Measurements from ENCODE around the gene SRSF7. TPM values are rescaled to one million over a fixed set of nuclear protein-coding genes. Genes with fewer than 3 reads are reported as not detected.
"Not testable (repeated sequence)": the region's sequence is repeated elsewhere in the genome, so short reads cannot be mapped to it uniquely, and the experiment has no call there.

Gene SRSF7
- total and polyA plus RNA-seq, 2 donors: 115 to 132 TPM

DNA sequence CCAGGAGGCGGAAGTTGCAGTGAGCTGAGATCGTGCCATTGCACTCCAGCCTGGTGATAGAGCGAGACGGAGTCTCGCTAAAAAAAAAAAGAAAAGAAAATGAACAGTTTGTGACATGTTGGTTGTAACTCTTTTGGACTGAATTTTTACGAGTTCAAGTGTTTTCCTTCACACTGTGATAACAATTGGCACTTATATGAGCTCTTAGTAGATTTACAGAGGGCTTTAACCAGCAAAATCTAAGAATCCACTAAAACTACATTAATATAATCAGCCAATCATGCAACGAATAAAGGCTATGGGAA, 24.7 kb upstream of the SRSF7 start:
- DNase-seq (ENCODE audit: extremely low spot score): no peak
- 24% methylated on average over 7 of the region's 7 CpGs for WGBS
- Histone ChIP-seq H3K36me3 (ENCODE audit: insufficient read depth) (peaks cover 3% of the 10 kb centered on the region), H3K27ac (ENCODE audit: low read depth) (no peak overlapping the region), H3K4me1 (ENCODE audit: insufficient read depth) (no peaks in the 10 kb centered on the region), H3K4me3 (ENCODE audit: low read depth, low read length) (no peak overlapping the region)

DNA sequence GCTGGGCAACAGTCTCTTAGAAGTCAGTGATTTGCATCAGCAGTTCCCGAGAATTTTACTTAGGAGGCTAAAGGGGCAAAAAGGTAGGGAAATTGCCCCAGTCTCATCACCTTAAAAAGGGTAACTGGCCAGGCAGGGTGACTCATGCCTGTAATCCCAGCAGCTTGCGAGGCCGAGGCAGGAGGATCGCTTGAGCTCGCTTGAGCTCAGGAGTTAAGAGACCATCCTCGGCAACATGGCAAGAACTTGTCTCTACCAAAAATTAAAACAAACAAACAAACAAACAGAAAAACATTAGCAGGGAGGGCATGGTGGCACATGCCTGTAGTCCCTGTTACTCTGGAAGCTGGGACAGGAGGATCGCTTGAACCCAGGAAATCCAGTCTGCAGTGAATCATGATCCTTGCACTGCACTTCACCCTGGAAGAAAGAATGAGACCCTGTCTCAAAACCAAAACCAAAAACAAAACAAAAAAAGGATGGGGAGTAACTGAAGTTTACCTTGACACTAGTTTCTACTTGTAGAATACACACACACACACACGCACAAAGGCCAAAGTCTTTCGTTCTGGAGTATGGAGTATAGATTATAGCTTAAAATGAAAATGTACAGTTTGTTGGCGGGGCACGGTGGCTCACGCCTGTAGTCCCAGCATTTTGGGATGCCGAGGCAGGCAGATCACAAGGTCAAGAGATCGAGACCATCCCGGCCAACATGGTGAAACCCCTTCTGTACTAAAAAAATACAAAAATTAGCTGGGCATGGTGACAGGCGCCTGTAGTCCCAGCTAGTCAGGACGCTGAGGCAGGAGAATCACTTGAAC, 24.1 kb upstream of the SRSF7 start:
- 80% methylated on average over 17 of the region's 17 CpGs for WGBS
- Histone ChIP-seq H3K27ac (ENCODE audit: low read depth) (no peak overlapping the region), H3K4me1 (ENCODE audit: insufficient read depth) (no peaks in the 10 kb centered on the region), H3K36me3 (ENCODE audit: insufficient read depth) (no peaks in the 10 kb centered on the region), H3K4me3 (ENCODE audit: low read depth, low read length) (no peak overlapping the region)
- no peak for DNase-seq (ENCODE audit: extremely low spot score)

DNA sequence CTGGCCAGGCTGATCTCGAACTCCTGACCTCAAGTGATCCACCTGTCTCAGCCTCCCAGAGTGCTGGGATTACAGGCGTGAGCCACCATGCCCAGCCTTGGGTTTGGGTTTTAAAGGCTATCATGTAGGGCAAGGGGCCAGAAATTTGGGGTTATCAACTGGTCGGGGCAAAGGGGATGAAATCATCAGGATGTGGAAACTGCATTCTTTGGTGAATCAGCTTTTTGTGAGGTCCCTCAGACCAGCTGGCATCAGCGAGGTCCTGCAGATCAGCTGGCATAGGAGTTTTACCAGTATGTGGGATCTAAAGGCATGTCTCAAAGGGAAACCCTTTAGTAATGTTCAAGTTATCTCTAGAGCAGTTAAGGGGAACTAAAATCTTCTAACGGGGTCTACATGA, 20.5 kb upstream of the SRSF7 start:
- no peaks in the 10 kb centered on the region for H3K36me3 ChIP-seq (ENCODE audit: insufficient read depth)
- no peak overlapping the region for H3K27ac ChIP-seq (ENCODE audit: low read depth)
- no peak overlapping the region for H3K4me3 ChIP-seq (ENCODE audit: low read depth, low read length)
- DNase-seq (ENCODE audit: extremely low spot score): no peak
- no peaks in the 10 kb centered on the region for H3K4me1 ChIP-seq (ENCODE audit: insufficient read depth)
- WGBS: 61% methylated on average over 5 of the region's 5 CpGs

DNA sequence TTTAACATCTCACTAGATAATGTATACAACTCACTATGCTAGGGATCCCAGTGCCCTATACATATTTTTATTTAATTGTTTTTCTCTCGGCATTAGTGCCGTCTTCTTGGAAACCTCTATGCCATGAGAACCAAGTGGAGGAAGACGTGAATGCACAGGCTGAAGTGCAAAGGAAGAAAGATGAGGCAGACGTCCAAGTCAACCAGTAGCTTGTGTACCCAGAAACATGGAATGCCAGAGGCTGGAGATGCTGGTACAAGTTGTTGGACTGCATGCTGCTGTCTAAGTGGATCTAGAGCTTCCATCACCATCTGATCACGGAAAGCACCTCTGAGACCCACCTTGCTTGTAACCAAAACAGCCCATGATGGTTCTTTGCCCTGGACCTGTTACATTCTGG, 14.4 kb upstream of the SRSF7 start:
- Histone ChIP-seq H3K36me3 (ENCODE audit: insufficient read depth) (no peaks in the 10 kb centered on the region), H3K4me3 (ENCODE audit: low read depth, low read length) (no peak overlapping the region), H3K27ac (ENCODE audit: low read depth) (no peak overlapping the region), H3K4me1 (ENCODE audit: insufficient read depth) (no peaks in the 10 kb centered on the region)
- DNase-seq (ENCODE audit: extremely low spot score): no peak
- WGBS: 87% methylated on average over 5 of the region's 5 CpGs

DNA sequence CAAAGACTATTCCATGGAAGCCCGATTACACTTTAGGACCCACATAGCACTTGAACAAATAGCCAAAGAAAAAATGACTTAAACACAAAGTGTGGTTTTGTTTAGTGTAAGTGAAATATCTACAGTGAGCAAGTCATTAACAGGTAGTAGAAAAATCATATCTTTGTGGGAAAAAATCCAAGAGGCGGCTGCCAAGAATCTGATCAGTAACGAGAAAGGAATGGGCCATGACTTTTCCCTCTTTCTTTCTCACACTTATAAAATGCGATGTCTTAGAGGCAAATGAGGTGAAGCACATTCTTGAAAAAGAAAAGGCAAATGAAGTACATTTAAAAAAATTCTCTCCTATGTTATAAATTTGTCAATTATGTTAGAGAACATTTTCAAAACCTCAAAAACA, 14.0 kb upstream of the SRSF7 start:
- Histone ChIP-seq H3K27ac (ENCODE audit: low read depth) (no peak overlapping the region), H3K4me3 (ENCODE audit: low read depth, low read length) (no peak overlapping the region), H3K36me3 (ENCODE audit: insufficient read depth) (no peaks in the 10 kb centered on the region), H3K4me1 (ENCODE audit: insufficient read depth) (no peaks in the 10 kb centered on the region)
- DNase-seq (ENCODE audit: extremely low spot score): no peak
- WGBS: 73% methylated on average over 4 of the region's 4 CpGs

DNA sequence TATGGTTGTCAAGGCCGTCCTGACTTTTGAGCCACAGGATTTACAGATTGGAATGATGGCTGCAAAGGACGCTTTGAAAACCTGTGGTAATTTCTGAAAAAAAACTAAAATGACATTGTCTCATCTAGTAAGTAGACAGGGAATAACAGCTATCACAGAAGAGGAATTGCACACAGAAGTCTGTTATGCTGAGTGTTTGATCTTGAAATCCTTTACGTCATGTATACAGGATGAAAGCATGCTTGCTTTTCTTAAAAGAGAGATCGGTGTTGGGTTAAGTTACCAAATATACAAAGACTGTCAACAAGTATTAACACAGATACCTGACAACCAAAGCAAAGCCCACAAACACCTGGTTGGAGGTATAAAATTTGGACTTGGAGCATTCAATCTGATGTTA, 12.6 kb upstream of the SRSF7 start:
- H3K4me1 ChIP-seq (ENCODE audit: insufficient read depth): no peaks in the 10 kb centered on the region
- no peak for DNase-seq (ENCODE audit: extremely low spot score)
- H3K4me3 ChIP-seq (ENCODE audit: low read depth, low read length): no peak overlapping the region
- no peaks in the 10 kb centered on the region for H3K36me3 ChIP-seq (ENCODE audit: insufficient read depth)
- H3K27ac ChIP-seq (ENCODE audit: low read depth): no peak overlapping the region
- 94% methylated on average over 4 of the region's 4 CpGs for WGBS

DNA sequence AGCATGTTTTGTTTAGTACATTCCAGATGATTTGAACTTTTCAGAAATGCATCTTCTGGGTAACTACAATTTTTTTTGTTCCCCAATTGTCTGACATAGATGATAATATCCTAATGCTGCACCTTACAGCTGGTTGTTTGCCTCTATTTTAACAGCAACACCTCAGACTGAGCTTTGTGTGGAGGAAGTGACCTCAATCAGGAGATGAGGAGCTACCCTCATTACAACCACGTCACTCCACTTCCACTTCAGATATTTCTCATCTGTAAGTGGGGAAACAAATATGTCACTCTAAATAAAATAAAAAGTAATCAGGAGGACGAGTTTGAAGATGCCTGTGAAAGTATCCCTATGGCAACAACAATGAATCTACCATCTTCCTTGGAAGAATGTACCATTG, 12.1 kb upstream of the SRSF7 start:
- Histone ChIP-seq H3K36me3 (ENCODE audit: insufficient read depth) (no peaks in the 10 kb centered on the region), H3K4me3 (ENCODE audit: low read depth, low read length) (no peak overlapping the region), H3K4me1 (ENCODE audit: insufficient read depth) (no peaks in the 10 kb centered on the region), H3K27ac (ENCODE audit: low read depth) (no peak overlapping the region)
- WGBS: 80% methylated on average over 2 of the region's 2 CpGs
- no peak for DNase-seq (ENCODE audit: extremely low spot score)

DNA sequence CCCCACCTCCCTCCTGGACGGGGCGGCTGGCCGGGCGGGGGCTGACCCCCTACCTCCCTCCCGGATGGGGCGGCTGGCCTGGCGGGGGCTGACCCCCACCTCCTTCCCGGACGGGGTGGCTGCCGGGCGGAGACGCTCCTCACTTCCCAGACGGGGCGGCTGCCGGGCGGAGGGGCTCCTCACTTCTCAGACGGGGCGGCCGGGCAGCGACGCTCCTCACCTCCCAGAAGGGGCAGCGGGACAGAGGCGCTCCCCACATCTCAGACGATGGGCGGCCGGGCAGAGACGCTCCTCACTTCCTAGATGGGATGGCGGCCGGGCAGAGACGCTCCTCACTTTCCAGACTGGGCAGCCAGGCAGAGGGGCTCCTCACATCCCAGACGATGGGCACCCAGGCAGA, 4.7 kb upstream of the SRSF7 start:
- DNase-seq (ENCODE audit: extremely low spot score); H3K36me3 ChIP-seq (ENCODE audit: insufficient read depth); H3K27ac ChIP-seq (ENCODE audit: low read depth); H3K4me1 ChIP-seq (ENCODE audit: insufficient read depth); H3K4me3 ChIP-seq (ENCODE audit: low read depth, low read length): not testable (repeated sequence)
- WGBS: 96% methylated on average over 31 of the region's 31 CpGs

DNA sequence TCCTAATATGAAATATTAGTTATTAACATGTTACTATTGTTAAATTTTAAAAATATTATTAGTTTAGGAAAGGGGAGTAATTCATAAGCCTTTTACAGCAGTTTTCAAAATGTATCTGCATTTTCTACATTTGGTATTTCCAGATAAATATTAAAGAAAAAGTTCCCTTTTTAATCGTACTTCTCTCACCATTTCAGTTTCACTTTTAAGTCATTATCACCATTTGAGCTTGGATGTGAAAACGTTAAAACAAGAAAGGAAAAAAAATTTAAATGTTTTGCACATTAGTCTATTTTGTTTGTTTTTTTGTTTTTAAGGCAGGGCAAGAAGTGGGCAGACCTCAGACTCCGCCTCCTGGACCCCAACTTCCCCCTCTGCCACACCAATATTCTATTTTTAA, 3.3 kb upstream of the SRSF7 start:
- Histone ChIP-seq H3K27ac (ENCODE audit: low read depth) (no peak overlapping the region), H3K4me3 (ENCODE audit: low read depth, low read length) (no peak overlapping the region), H3K36me3 (ENCODE audit: insufficient read depth) (no peaks in the 10 kb centered on the region), H3K4me1 (ENCODE audit: insufficient read depth) (no peaks in the 10 kb centered on the region)
- DNase-seq (ENCODE audit: extremely low spot score): no peak
- WGBS: 70% methylated on average over 3 of the region's 3 CpGs

DNA sequence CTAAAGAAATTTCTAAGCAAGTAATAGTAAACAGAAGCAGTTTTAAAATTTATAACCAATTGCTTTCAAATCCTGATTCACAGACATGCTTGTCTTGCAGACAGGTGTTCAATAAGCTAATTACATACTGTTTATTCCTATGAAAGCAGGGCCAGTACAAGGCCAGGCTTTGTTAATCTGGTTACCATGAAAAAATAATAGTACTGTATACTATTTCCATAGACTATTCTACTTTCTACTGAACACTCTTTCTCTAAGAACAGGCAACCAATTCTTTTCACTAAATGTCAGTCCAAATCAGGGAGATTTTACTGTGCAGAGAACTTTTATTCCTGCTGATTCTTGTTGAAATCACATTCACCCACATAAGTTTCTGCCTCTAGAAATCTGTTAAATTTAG, 2.9 kb upstream of the SRSF7 start:
- no peak for DNase-seq (ENCODE audit: extremely low spot score)
- no peaks in the 10 kb centered on the region for H3K4me1 ChIP-seq (ENCODE audit: insufficient read depth)
- H3K27ac ChIP-seq (ENCODE audit: low read depth): no peak overlapping the region
- H3K36me3 ChIP-seq (ENCODE audit: insufficient read depth): no peaks in the 10 kb centered on the region
- no peak overlapping the region for H3K4me3 ChIP-seq (ENCODE audit: low read depth, low read length)

DNA sequence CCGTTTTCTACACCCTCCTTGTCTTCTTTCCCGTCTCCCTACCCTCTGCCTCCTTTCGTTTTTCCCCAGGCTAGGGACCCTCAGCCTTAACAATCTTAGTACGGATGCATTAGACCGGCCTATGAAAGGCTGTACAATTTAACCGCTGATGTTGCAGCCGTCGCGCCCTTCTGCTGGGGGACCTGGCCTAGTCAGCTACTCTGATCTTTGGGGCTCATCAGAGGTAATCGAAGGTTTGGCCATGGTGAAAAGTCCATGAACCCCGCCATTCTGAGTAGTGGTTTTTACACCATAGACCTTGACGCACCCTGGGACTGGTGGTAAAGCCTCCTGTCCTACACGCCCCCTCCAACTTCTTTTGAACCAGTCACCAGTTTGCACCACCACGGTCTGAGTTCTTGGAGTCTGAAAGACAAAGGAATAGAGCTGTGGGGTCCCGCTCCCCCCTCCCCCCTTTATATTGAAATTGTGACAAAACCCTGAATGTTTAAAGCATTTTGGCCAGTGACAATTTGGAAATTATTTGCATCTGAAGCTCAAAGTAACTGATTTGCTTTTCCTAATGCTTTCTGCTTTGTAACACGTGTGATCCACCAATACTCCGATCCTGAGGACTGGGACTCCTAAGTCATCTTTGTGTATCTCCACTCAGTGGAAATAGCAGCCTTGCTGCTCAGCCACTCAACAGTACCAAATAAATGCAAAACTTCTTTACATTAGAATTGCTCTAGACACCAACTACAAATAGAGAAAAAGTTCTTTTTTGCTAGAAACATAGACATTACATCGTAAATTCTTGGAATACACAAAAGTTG, 642 bp upstream of the SRSF7 start:
- Histone ChIP-seq H3K27ac (ENCODE audit: low read depth) (peak overlapping the region; percentile 76), H3K4me3 (ENCODE audit: low read depth, low read length) (peak overlapping the region; percentile 32), H3K4me1 (ENCODE audit: insufficient read depth) (no peaks in the 10 kb centered on the region), H3K36me3 (ENCODE audit: insufficient read depth) (peaks cover 5% of the 10 kb centered on the region)
- 23% methylated on average over 18 of the region's 18 CpGs for WGBS
- no peak for DNase-seq (ENCODE audit: extremely low spot score)

DNA sequence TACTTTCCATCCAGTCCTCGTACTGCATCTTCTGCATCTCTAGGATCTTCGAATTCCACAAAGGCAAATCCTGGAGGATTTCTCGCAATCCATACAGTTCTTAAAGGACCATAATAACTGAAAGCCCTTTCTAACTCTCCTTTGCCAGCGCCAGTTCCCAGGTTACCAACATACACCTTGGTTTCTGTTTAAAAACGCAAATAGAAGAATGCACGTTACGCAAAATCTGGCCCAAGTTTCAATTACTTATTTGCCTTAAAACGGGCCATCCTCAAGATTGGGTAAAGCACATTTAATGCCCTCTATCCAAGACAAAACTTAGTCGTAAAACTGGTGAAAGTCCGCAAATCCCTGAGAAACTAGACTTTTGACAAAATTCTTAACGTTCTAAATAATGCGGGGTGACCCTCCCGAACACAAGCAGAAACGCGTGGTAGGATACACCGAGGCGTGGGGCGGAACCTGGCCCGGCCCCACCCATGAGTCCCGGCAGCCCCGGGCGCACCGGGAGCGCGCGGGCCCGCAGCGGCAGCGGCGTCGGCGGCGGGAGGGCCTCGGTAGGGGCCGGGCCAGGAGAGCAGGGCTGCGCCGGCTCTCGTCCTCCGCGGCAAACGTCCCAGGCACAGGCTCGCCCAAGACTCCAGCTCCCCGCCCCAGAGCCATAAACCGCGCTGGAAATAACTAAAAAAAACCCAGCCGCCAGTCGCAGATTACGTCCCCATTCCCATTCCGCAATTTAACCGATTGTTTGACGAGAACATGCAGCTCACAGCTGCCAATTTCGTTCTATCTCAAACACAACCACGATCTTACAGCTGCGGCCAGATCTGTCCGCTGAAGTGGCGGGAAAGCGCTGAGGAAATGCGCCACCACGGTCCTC, 910 bp downstream of the SRSF7 start:
- WGBS: under 1% methylated on average over 59 of the region's 59 CpGs
- H3K4me1 ChIP-seq (ENCODE audit: insufficient read depth): no peaks in the 10 kb centered on the region
- H3K4me3 ChIP-seq (ENCODE audit: low read depth, low read length): peak overlapping the region; percentile 71
- peak overlapping the region; percentile 98 for H3K27ac ChIP-seq (ENCODE audit: low read depth)
- peaks cover 8% of the 10 kb centered on the region for H3K36me3 ChIP-seq (ENCODE audit: insufficient read depth)
- peak; percentile 49 for DNase-seq (ENCODE audit: extremely low spot score)

DNA sequence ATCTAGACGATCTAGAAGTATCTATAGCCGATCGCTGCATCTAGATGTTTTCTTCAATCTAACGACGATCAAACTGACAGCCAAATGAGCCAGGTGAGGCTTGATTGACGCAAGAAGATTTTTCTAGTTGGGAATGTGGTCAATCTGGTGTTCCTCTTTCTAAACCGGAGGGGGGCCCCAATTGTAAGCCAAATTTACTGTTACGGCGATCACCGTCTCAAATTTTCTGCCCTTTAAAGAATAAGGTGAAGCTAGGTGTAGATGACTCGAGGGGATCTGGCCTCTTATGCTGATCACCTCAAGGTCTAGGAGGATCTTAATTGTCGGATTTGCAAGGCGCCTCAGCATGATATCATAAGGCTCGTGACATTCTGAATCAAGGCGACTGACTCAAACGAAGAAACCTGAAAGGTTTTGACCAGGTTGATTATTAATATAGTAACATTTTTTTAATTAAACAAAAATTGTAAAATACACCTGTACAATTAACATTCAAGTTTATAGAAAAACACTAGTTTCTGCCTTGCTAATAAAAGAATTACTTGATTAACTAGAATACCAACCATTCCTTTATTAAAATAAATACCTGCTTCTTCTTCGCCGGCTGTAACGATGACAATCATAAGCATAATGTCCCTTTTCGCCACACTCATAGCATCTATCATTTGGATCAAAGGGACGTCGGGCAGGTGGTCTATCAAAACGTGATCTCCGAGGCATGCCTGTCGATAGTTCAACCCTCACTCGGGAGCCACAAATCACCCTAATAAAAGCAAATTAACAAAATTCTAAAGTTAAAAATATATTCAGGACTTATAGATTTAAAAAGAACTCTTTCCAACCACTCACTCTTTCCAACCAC, 2.0 kb downstream of the SRSF7 start:
- WGBS: 59% methylated on average over 26 of the region's 26 CpGs
- Histone ChIP-seq H3K4me1 (ENCODE audit: insufficient read depth) (no peaks in the 10 kb centered on the region), H3K4me3 (ENCODE audit: low read depth, low read length) (peak overlapping the region; percentile 71), H3K27ac (ENCODE audit: low read depth) (no peak overlapping the region), H3K36me3 (ENCODE audit: insufficient read depth) (peaks cover 8% of the 10 kb centered on the region)
- no peak for DNase-seq (ENCODE audit: extremely low spot score)
